PC-9 (cell line): ENCODE measurements around the gene MAP3K20. TPM values are rescaled to one million over a fixed set of nuclear protein-coding genes. Genes with fewer than 3 reads are reported as not detected.

ENCODE experiments used
- BruUV-seq: library from RNA; stranded (reverse); fragments of 400-500 nt; replicated peaks from 2 replicates; lab custom pipeline; 2021; lab: Mats Ljungman, UMichigan
- CTCF ChIA-PET: fragments of 300-600 bp; sonication (Branson Sonifier 250); formaldehyde crosslinking; loops from one replicate; lab custom pipeline; 2022; ENCODE audit warnings: antibody characterized with exemption; lab: Charles Lee
- POLR2A ChIA-PET: fragments of 300-600 bp; sonication (Branson Sonifier 250); formaldehyde crosslinking; loops from one replicate; lab custom pipeline; 2022; ENCODE audit warnings: antibody characterized with exemption; ENCODE audit not compliant: unreplicated experiment; lab: Charles Lee
- DNase-seq, 2 experiments: peaks; one replicate each; pipeline versions ENCODE4 v3.0.0 to v3.0.0-alpha.2; 2015 to 2022; ENCODE audit warnings: mixed read lengths in 1 of 2
- H2AFZ ChIP-seq: fragments of 200-600 bp; sonication (generic); 2 replicates; pipeline ENCODE4 v1.8.1; 2017; ENCODE audit warnings: antibody characterized with exemption
- H3F3A ChIP-seq: fragments of 200-600 bp; sonication (generic); 2 replicates; pipeline ENCODE4 v1.8.1; 2017; ENCODE audit warnings: antibody characterized with exemption, mild to moderate bottlenecking, low read depth; ENCODE audit not compliant: insufficient read depth
- H3K27ac ChIP-seq: fragments of 200-600 bp; sonication (generic); 2 replicates; pipeline ENCODE4 v1.6.1; 2016; ENCODE audit warnings: mixed run types
- H3K27me3 ChIP-seq: fragments of 200-600 bp; sonication (generic); 2 replicates; pipeline ENCODE4 v1.6.1; 2016; ENCODE audit warnings: low read depth, mixed run types; ENCODE audit not compliant: insufficient read depth
- H3K36me3 ChIP-seq: fragments of 200-600 bp; sonication (generic); 2 replicates; pipeline ENCODE4 v1.6.1; 2016; ENCODE audit warnings: low read depth, mixed run types
- H3K4me1 ChIP-seq: fragments of 200-600 bp; sonication (generic); replicated peaks from 2 replicates; pipeline ENCODE4 v1.6.1; 2016; ENCODE audit warnings: mixed run types; ENCODE audit not compliant: insufficient read depth
- H3K4me2 ChIP-seq: fragments of 200-600 bp; sonication (generic); 2 replicates; pipeline ENCODE4 v1.6.1; 2017; ENCODE audit warnings: mixed run types
- H3K4me3 ChIP-seq: fragments of 200-600 bp; sonication (generic); 2 replicates; pipeline ENCODE4 v1.6.1; 2016; ENCODE audit warnings: mixed run types
- H3K79me2 ChIP-seq: fragments of 200-600 bp; sonication (generic); 2 replicates; pipeline ENCODE4 v1.6.1; 2017; ENCODE audit warnings: low read depth, mixed run types
- H3K9me2 ChIP-seq: fragments of 200-600 bp; sonication (generic); 2 replicates; pipeline ENCODE4 v1.8.1; 2017; ENCODE audit warnings: mild to moderate bottlenecking; ENCODE audit not compliant: insufficient read depth
- H3K9me3 ChIP-seq: fragments of 200-600 bp; sonication (generic); 2 replicates; pipeline ENCODE4 v1.8.1; 2016; ENCODE audit warnings: low read depth; ENCODE audit not compliant: insufficient read depth
- H4K20me1 ChIP-seq: fragments of 200-600 bp; sonication (generic); 2 replicates; pipeline ENCODE4 v1.8.1; 2017; ENCODE audit not compliant: insufficient read depth
- CTCF ChIP-seq: fragments of 200-600 bp; sonication (generic); conservative IDR thresholded peaks from 2 replicates; pipeline ENCODE4 v1.6.1; 2017; ENCODE audit warnings: mixed run types, antibody characterized with exemption, mild to moderate bottlenecking, moderate library complexity
- EZH2 ChIP-seq: fragments of 200-600 bp; sonication (generic); IDR thresholded peaks from 2 replicates; pipeline ENCODE4 v1.8.0; 2017; ENCODE audit warnings: antibody characterized with exemption, low read depth
- intact Hi-C: fragments of 100-400 bp; cut with micrococcal nuclease; formaldehyde crosslinking; loops from one replicate; pipeline ENCODE4 v1.10.0; 2022; ENCODE audit not compliant: unreplicated experiment
- total RNA-seq: library from RNA; stranded (reverse); gene quantifications from 2 replicates; pipeline ENCODE4 v1.2.3, GENCODE V29; 2021

The MAP3K20 gene
- total RNA-seq, 1 experiment from 2014 or later = 58.5 TPM

DNA sequence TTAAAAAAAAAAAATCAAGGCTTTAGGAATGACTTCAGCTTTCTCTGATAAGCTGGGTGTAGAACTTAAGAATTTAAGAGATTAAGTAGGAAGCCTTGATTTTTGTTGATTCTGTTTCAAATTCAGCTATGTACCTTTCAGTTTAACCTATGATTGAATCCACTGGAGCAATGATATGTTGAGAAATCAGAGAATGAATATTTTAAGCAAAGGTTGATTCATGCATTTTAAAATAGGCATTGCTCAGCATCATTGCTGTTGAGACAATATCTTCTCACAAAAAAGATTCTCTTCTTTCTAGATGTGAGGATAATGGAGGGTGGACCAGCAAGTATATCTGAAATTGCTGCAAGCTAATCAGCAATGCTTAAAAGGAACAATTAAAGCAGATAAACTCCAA is 109.8 kb downstream of the MAP3K20 start:
- Histone ChIP-seq H3K27ac (no peak overlapping the region), H3K79me2 (no peaks in the 10 kb centered on the region), H3K9me2 (no peaks in the 10 kb centered on the region), H3K27me3 (no peaks in the 10 kb centered on the region), H3K36me3 (peaks cover 7% of the 10 kb centered on the region; the same call in 1 of the 2 replicates), H3K4me1 (peaks cover 12% of the 10 kb centered on the region), H2AFZ (no peak overlapping the region), H3K4me2 (no peak overlapping the region), H3K4me3 (no peak overlapping the region), H3F3A (peaks cover 18% of the 10 kb centered on the region), H3K9me3 (no peaks in the 10 kb centered on the region), H4K20me1 (no peaks in the 10 kb centered on the region)
- POLR2A ChIA-PET = no interaction called here
- TF ChIP-seq CTCF (no peak), EZH2 (no peak)
- no TSS peak for BruUV-seq
- CTCF ChIA-PET = no interaction called here
- DNase-seq = no peak
- intact Hi-C loops = no loop called here

DNA sequence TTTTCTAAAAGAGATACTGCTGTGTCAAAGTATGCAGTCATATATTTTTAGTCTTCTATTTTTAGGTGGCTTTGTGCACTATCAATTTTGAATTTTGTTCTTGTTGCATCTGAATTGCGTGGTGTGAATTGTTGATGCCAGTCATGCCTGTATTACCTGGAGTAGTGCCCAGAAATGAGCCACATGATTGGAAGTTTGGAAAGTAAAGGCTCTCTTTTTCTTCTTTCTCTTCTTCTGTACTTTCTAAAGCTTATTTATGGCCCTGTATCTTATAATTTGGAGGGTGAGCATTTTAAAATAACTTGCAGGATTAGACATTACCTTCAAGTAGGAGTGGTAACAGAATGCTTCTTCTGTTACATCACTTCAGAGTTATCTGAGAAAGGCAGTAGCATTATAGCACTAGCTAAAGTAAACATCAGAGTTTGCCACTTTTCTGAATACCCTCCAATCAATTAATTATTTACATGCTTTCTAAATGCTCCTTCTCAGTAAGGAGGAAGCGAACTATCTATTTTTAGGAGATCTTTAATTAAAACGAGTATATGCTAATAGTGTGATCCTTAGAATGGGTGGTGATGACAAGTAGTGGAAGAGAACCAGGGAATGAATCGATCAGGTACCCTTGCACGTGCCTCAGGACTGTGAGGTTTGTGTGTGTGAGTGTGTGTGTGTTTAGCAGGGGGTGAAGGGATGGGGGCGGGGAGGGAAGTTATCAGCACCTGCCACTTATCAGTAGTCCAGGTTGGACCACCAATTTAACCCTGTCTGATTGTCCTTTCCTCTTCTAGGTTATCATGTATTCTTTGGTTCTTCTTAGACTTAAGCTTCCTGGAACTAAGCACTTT is 112.5 kb downstream of the MAP3K20 start:
- no peak for DNase-seq
- POLR2A ChIA-PET = interaction anchor here (0.7 kb wide), 1 partner anchor 80 kb away, joined by 3 read pairs; no protein-coding TSS in a partner anchor

More for the DNA sequence above, 112.5 kb downstream of the MAP3K20 start:
- H4K20me1 ChIP-seq = no peaks in the 10 kb centered on the region
- intact Hi-C loops = no loop called here
- H3K36me3 ChIP-seq = peaks cover 17% of the 10 kb centered on the region; the same call in 1 of the 2 replicates
- H3K9me3 ChIP-seq = 0 out of 2 replicates have a peak, but pooled peaks cover 4% of the 10 kb centered on the region
- peaks cover 22% of the 10 kb centered on the region for H3F3A ChIP-seq
- H3K4me2 ChIP-seq = no peak overlapping the region
- CTCF ChIA-PET = interaction anchor here (0.6 kb wide), 2 partner anchors 66 to 135 kb away, joined by 3 to 5 read pairs; no protein-coding TSS in a partner anchor
- H3K27ac ChIP-seq = no peak overlapping the region
- no peaks in the 10 kb centered on the region for H3K9me2 ChIP-seq
- H3K27me3 ChIP-seq = no peaks in the 10 kb centered on the region
- TF ChIP-seq EZH2 (no peak), CTCF (no peak)
- no peak overlapping the region for H2AFZ ChIP-seq
- H3K4me1 ChIP-seq = peaks cover 21% of the 10 kb centered on the region
- H3K4me3 ChIP-seq = no peak overlapping the region
- no peaks in the 10 kb centered on the region for H3K79me2 ChIP-seq
- no TSS peak for BruUV-seq
